Left ventricle myocardium inferior (tissue), 1 donor: ENCODE results near the gene TNFAIP3. TPM values are rescaled to one million over a fixed set of nuclear protein-coding genes. Genes with fewer than 3 reads are reported as not detected.
A peak's percentile ranks its signal among the peaks of the same experiment; 100 is the strongest.

Source experiments
- DNase-seq: peaks from one replicate; pipeline ENCODE4 v3.0.0-alpha.2; 2020
- H3K27ac ChIP-seq: fragments of 200-600 bp; replicated peaks from 2 replicates; pipeline ENCODE4 v1.8.0; 2021
- H3K27me3 ChIP-seq: fragments of 200-600 bp; 2 replicates; pipeline ENCODE4 v1.8.0; 2021; ENCODE audit warnings: low read depth
- H3K36me3 ChIP-seq: fragments of 200-600 bp; 2 replicates; pipeline ENCODE4 v1.8.0; 2021
- H3K4me1 ChIP-seq: fragments of 200-600 bp; 2 replicates; pipeline ENCODE4 v1.8.0; 2021
- H3K4me3 ChIP-seq: fragments of 200-600 bp; 2 replicates; pipeline ENCODE4 v1.8.0; 2021; ENCODE audit warnings: mild to moderate bottlenecking, moderate library complexity
- H3K9me3 ChIP-seq: fragments of 200-600 bp; replicated peaks from 2 replicates; pipeline ENCODE4 v1.8.0; 2021
- CTCF ChIP-seq: fragments of 200-600 bp; IDR thresholded peaks from 2 replicates; pipeline ENCODE4 v1.8.0; 2021; ENCODE audit warnings: antibody characterized with exemption, mild to moderate bottlenecking, borderline replicate concordance
- intact Hi-C: fragments of 100-400 bp; cut with micrococcal nuclease; formaldehyde crosslinking; loops from one replicate; pipeline ENCODE4 v1.11.0; 2022
- total RNA-seq: library from RNA; stranded (reverse); fragmentation: NEBNext Ultra II Directional; extraction: Animal tissue kit (Norgen Biotek cat#: 25700); gene quantifications from one replicate; pipeline ENCODE4 v1.2.1, GENCODE V29; 2021
- donor health status: DM: no; HTN: yes; CAD: no; lungs with severe emphysema.

Gene TNFAIP3
- total RNA-seq, 1 donor from 2014 or later = 7.0 TPM

- Histone ChIP-seq H3K4me1 (peaks cover 84% of the 10 kb centered on the region), H3K27me3 (no peaks in the 10 kb centered on the region), H3K36me3 (peaks cover 16% of the 10 kb centered on the region), H3K4me3 (peak overlapping the region; percentile 100), H3K27ac (no peak overlapping the region), H3K9me3 (no peaks in the 10 kb centered on the region)
- no peak for TF ChIP-seq CTCF
- intact Hi-C loops = no loop called here
- no peak for DNase-seq
Measured at GRCh38 chr6:137870308-137870644, 3.2 kb downstream of the TNFAIP3 start.

- H3K9me3 ChIP-seq = no peaks in the 10 kb centered on the region
- TF ChIP-seq CTCF = no peak
- H3K27ac ChIP-seq = peak overlapping the region; percentile 73
- H3K4me1 ChIP-seq = peaks cover 84% of the 10 kb centered on the region
- no peaks in the 10 kb centered on the region for H3K27me3 ChIP-seq
- H3K36me3 ChIP-seq = peaks cover 22% of the 10 kb centered on the region
- no peak for DNase-seq
- intact Hi-C loops = no loop called here
- H3K4me3 ChIP-seq = peak overlapping the region; percentile 34
Measured at GRCh38 chr6:137870744-137871247, 3.7 kb downstream of the TNFAIP3 start.

- intact Hi-C loops = no loop called here
- Histone ChIP-seq H3K9me3 (no peaks in the 10 kb centered on the region), H3K4me1 (peaks cover 79% of the 10 kb centered on the region), H3K27me3 (no peaks in the 10 kb centered on the region), H3K4me3 (peak overlapping the region; percentile 34), H3K36me3 (peaks cover 27% of the 10 kb centered on the region), H3K27ac (peak overlapping the region; percentile 73)
- DNase-seq = no peak
- no peak for TF ChIP-seq CTCF
Measured at GRCh38 chr6:137871291-137871690, 4.2 kb downstream of the TNFAIP3 start.

GRCh38 chr6:137871831-137872454 lies 4.9 kb downstream of the TNFAIP3 start:
- DNase-seq = no peak
- no peak for TF ChIP-seq CTCF
- intact Hi-C loops = no loop called here
- Histone ChIP-seq H3K27ac (peak overlapping the region; percentile 73), H3K36me3 (peaks cover 33% of the 10 kb centered on the region), H3K27me3 (no peaks in the 10 kb centered on the region), H3K4me1 (peaks cover 75% of the 10 kb centered on the region), H3K4me3 (peak overlapping the region; percentile 34), H3K9me3 (no peaks in the 10 kb centered on the region)

GRCh38 chr6:137872581-137873115 lies 5.6 kb downstream of the TNFAIP3 start:
- intact Hi-C loops = no loop called here

More at GRCh38 chr6:137872581-137873115, 5.6 kb downstream of the TNFAIP3 start:
- Histone ChIP-seq H3K4me3 (peak overlapping the region; percentile 38), H3K27me3 (no peaks in the 10 kb centered on the region), H3K27ac (peak overlapping the region; percentile 73), H3K4me1 (peaks cover 69% of the 10 kb centered on the region), H3K36me3 (peaks cover 40% of the 10 kb centered on the region), H3K9me3 (no peaks in the 10 kb centered on the region)
- TF ChIP-seq CTCF = no peak
- DNase-seq = no peak
